Kasumi-1 (cell line): Measurements from ENCODE around the gene RHD.
"Not testable (repeated sequence)": the region's sequence is repeated elsewhere in the genome, so short reads cannot be mapped to it uniquely, and the experiment has no call there.

Experiments used
- DNase-seq, 2 experiments: peaks; one replicate each; lab custom pipeline; 2025; lab: John Stamatoyannopoulos, UW

The RHD gene

GRCh38 chr1:25308168-25308567, 35.9 kb downstream of the RHD start:
- not testable (repeated sequence) for DNase-seq

- DNase-seq: not testable (repeated sequence)
Observed at GRCh38 chr1:25309085-25309484, 36.8 kb downstream of the RHD start.

GRCh38 chr1:25309486-25309885, 37.2 kb downstream of the RHD start:
- DNase-seq: not testable (repeated sequence)

- DNase-seq: not testable (repeated sequence)
Observed at GRCh38 chr1:25312806-25313470, 40.6 kb downstream of the RHD start.

- not testable (repeated sequence) for DNase-seq
Observed at GRCh38 chr1:25320314-25320938, 48.1 kb downstream of the RHD start.

- DNase-seq: not testable (repeated sequence)
Observed at GRCh38 chr1:25322127-25322526, 49.8 kb downstream of the RHD start.

- DNase-seq: not testable (repeated sequence)
Observed at GRCh38 chr1:25324407-25324806, 52.1 kb downstream of the RHD start.

- DNase-seq: not testable (repeated sequence)
Observed at GRCh38 chr1:25327864-25328790, 55.8 kb downstream of the RHD start.

- DNase-seq: not testable (repeated sequence)
Observed at GRCh38 chr1:25328791-25329185, 56.5 kb downstream of the RHD start.

GRCh38 chr1:25329336-25329735, 57.0 kb downstream of the RHD start:
- not testable (repeated sequence) for DNase-seq

GRCh38 chr1:25329950-25330349, 57.6 kb downstream of the RHD start:
- peak; percentile 6 to 11 for DNase-seq

- DNase-seq: peak; percentile 24 to 25
Observed at GRCh38 chr1:25336922-25337354, 64.6 kb downstream of the RHD start.

GRCh38 chr1:25337483-25338187, 65.3 kb downstream of the RHD start:
- not testable (repeated sequence) for DNase-seq

GRCh38 chr1:25338188-25338981, 66.1 kb downstream of the RHD start, which contains the start of gene TMEM50A:
Gene TMEM50A, plus strand, starts transcription at chr1:25338334. Its CDS starts 2,153 bp downstream, at chr1:25340487.
- peak; percentile 72 to 79 for DNase-seq

GRCh38 chr1:25338986-25339385, 66.7 kb downstream of the RHD start:
- peak; percentile 62 to 65 for DNase-seq

GRCh38 chr1:25341746-25342145, 69.4 kb downstream of the RHD start:
- no peak for DNase-seq

- no peak for DNase-seq
Observed at GRCh38 chr1:25342846-25343245, 70.5 kb downstream of the RHD start.

- DNase-seq: no peak
Observed at GRCh38 chr1:25343872-25344271, 71.6 kb downstream of the RHD start.

- no peak for DNase-seq
Observed at GRCh38 chr1:25347556-25347955, 75.2 kb downstream of the RHD start.

GRCh38 chr1:25349606-25350005, 77.3 kb downstream of the RHD start:
- no peak for DNase-seq

GRCh38 chr1:25355841-25356395, 83.6 kb downstream of the RHD start:
- DNase-seq: no peak
